HG02943 (cell line): ENCODE data around the gene IKZF1.

Experiments
- ATAC-seq: cut with Tn5 transposase; IDR thresholded peaks from one replicate; pipeline ENCODE4 v1.9.1; 2021; ENCODE audit warnings: mild to moderate bottlenecking, low read depth, moderate library complexity; ENCODE audit not compliant: unreplicated experiment

IKZF1 gene

DNA sequence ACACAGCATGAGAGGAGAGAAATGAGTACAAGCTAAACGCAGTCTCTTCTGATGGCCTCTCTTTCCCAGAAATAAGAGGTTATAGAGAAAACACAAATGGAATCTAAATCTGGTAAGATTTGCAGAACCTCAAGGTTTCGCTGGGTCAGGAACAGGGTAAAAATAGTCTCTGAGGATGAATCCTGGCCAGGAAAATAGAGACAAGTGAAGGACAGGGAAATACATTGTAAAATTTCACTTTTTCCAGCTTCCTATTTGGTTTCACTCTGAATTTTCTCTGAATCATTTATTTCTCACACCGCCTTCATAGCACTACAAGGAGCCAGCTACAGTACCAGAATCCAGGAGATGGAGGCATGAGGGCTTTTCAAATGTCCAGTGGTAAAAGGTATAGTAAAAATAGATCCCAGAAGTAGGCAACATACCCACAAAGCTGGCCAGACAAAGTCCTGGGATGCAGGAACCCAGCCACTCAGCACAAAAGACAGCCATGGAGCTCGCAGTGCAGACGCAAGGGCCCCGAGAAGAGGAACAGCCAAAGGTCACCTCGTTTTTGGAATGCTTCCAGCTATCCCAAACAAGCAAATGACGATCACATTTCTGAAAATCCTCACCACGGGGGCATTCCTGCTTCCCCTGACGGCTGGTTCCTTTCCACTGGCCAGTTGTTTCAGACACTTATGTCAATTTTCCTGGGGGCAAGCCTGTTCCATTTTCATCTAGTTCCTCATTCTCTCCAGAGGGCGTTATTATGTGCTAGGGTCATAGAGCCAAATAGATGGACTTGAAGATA is 21.5 kb upstream of the IKZF1 start:
- ATAC-seq = no peak

DNA sequence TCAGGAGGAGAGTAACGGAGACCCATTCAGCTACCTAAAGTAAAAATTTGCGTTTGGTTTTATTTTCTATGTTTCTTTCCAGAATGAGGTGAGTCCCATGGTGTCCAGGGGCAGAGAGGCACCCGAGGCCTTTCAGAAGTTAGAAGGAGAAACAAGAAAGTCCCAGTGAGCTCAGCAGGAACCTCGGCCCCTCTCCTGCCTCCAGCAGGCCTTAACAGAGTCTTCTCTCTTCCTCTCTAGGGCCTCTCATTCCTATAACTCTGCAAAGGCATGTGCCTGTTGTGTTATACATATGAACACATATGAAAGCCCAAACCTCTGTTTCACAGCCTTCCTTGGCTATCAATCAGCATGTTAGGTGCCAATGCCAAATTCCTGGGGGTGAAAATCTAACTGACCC is 20.8 kb upstream of the IKZF1 start:
- ATAC-seq = no peak

DNA sequence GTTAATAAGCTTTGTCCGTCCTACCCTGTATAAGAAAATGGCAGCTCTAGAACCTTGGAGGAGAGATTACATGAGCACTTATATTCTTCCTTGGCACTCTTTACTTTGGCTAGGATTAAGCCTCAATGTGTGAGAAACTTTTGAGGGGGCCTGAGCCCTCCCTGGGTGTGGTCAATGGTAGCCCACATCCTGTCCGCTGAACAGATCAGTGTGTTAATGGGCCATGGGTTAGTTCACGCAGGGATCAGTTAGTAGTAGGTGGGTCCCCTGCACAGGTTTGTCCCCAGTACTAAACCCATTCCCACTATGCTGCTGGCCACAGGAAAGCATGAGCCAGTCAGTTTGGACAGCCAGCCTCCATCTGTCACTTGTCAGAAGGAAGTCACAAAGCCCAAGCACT is 20.2 kb upstream of the IKZF1 start:
- ATAC-seq = no peak

DNA sequence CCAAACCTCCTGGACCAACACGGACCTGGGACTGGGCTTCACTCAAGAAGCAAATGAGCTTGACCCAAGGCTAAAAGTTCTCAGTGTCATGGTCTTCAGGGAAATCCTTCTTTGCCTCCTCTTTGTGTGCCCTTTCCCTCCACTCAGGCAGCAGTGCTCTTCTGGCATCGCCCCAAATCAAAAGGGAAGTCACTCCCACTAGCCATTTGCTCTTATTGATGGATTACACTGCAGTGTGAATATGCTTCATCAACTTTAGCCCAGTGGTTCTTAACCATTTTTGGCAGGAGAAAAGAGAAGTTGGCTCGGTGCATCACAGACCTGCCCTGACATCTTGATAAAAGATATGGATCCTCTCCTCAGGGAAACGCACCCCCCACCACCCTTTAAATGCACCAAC is 19.2 kb upstream of the IKZF1 start:
- ATAC-seq = no peak

DNA sequence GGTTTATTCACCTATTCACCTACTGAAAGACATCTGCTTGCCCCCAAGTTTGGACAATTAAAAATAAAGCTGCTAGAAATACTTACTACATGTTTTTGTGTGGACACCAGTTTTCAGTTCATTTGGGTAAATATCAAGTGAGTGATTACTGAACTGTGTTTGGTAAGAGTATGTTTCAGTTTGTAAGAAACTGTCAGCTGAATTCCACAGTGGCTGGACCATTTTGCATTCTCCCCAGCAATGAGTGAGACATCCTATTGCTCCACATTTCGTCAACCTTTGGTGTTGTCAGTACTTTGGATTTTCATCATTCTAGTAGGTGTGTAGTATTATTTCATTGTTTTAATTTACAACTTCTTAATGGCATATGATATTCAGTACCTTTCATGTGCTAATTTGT is 17.4 kb upstream of the IKZF1 start:
- ATAC-seq = no peak

DNA sequence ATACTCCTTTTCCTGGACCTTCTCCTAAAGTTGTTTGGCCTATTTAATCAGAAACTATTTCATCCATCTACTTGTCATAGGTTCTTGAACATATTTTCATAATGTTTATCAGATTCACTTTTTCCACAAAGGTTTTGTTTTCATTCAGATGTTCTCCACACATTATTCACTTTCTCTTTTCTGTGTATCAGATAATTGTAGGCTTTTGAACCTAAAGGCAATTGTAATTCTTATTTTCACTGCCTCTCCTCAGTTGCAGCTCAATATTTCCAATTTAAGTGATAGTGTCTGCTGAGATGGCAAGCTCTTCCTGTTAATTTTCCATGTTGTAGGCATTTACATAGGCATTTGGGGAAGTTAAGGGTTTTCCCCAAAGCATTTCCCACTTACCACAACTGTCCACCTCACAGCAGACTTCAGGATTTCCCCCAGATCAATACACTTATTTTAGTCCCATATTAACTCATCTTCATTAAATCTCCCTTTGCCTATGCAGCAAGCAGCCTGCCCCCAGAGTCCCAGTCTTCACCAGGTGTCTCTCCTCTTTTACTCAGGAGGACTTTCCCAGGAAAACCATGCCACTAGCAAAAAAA is 12.3 kb upstream of the IKZF1 start:
- no peak for ATAC-seq

DNA sequence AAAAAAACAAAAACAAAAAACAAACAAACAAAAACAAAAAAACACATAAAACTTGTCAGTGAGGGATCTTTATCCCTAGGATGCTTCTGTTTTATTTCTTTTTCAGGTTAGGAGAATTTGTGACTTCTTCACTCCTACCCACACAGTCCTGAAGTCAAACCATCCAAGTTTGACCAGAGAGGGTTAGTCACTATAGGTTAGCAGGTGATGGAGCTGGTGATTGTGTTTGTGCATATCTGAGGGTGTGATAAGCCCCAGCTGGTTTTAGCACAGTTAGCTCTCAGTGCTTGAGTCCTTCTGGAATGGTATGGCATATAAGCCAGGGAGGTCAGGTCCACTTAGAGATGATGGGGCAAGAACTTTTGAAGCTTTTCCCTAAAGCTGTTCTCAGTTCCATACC is 11.8 kb upstream of the IKZF1 start:
- ATAC-seq = no peak

DNA sequence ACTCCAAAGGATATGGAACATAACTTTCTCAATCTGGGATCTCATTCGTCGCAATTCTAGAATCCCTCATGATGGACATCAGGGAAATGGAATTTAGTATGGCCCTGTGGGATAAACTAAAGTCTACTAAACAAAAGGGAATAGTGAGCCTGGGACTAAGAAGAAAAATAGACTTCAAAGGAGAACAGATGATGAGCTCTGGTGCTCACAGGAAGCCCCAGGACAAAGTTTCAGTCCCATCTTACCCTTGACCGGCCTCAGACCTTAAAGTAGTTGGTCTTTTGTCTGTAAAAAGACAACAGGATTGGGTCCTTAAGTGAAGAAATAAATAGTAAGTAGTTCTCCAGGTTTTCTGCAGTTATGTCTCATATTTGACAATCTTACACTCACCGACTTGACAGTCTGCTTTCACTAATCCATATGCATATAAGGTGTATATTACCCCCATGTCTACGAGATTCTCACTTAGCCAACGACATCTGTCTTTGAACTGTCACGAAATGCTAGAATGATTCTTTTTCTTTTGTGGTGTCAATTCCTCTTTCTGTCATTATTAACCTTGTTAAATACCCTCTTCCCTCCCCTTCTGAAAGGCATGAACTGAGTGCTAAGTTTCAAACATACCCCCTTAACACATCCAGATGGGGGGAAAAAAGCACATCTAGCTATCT is 10.9 kb upstream of the IKZF1 start:
- peak; percentile 64 for ATAC-seq

DNA sequence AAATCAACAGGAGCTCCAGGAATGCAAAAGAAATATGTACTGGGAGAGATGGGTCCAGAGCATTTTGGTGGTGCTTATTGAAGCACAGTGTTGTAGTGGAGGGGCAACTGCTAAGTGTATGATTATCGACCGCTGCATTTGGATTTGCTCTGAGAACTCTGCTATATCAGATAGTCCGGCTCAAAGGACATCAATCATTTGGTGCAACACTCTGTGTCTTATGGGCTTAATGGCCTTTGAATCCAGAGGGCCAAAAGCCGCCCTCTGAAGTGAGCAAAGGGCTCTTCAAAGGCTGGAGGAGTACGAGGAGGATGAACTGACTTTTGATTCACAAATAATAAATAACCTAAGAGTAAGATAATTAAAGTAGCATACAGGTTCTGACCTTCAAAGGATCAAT is 9.4 kb upstream of the IKZF1 start:
- no peak for ATAC-seq

DNA sequence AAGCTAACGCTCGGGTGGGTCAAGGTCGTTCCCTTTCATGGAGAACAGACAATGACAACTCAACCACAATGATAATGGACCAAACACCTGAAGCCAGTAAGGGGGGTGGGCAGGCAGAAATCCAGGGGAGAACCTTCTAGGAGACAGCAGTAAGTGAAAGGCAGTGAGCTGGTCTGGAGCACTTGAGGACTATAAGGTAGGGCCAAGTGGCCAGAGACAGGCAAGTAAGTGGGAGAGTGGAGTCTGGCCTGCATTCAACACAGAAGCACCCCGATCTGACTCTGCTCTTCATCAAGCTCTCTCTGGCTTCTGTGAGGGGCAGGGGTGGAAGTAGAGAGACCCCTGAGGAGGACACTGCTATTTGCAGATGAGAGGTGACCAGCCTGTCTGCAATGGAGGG is 7.7 kb upstream of the IKZF1 start:
- no peak for ATAC-seq

DNA sequence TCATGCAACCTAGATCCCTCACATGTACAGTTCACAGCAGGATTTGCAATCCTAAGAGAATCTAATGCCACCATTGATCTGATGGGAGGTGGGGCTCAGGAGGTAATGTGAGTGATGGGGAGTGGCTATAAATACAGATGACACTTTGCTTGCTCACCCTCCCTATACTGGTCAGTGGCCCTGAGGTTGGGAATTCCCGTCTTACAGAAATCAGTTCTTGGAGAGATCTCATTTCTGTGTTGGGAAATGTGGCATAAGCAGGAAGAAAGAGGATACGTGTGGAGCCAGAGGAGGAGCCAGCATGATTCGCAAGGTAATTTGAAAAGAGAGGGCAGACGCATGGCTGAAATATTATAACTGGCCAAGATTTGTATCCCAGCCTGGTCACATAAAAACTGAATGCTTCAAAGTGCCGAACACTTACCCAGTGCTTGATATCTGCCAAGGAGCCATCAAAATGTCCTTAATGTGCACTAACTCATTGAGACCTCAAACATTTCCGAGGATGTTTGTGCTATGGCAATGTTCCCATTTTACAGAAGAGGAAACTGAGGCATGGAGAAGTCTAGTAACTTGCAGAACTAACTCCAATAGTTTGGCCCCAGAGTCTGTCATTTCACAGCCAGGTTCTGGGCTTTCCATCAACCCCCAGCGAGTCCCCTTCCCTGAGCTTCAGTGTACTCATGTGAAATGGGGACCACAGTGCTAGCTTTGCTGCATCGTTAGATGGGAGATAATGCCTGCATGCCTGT is 5.5 kb upstream of the IKZF1 start:
- ATAC-seq = no peak

DNA sequence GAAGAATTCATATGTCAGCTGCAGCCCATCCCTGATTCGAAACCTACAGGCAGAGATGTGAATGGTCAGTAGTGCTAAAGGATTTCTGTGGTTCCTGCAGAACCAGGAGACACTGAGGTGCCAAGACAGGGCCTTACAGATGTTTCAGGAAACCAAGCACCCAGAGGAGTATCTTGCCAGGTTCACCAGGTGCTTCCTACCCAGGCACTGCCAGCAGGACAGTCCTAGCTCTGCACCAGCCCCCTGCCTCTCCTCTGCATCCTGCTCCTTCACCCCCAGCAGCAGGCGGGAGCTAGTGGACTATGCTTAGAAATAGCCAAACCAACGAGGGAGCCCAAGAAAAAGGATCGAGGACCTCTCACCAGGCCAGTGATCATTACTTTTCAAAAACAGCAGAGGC is 4.2 kb upstream of the IKZF1 start:
- ATAC-seq = no peak

DNA sequence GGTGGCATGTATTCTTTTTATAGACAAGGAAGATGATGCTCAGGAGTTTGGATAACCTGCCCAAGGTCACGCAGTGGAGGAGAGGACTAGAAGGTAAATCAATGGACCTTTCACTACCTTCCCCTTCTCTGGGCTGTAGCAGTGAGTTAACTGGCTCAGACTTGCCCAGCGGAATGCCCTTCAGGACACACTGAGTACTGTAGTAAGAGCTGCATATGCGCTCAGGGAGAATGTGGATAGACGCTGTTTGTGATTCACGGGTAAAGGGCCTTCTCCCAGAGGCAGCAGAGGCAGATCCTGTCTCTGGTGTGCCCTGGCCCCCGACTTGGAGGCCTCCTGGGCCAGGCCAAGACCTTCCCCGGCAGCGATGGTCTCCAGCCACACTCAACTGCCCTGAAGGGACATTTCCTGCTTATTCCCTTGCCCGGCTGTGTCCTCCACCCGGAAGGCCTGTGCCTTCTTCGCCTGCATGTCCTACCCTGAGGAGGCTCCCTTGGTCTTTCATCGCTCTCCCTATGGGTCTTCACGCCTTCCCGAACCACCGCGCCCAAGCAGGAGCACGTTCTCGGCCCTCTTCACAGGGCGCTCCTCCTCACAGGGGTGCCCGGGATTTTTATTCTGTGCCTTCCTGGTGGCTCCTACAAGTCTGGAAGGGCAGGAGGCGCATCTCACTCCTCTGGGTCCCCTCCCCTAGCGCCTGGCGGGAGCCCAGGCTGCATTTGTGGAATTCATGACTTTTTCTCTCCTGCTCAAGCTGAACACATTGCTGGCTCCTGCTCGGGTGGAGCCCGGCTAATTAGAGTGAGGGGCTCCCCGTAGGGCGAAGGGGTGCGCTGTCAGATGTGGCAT is 1.8 kb upstream of the IKZF1 start:
- no peak for ATAC-seq

DNA sequence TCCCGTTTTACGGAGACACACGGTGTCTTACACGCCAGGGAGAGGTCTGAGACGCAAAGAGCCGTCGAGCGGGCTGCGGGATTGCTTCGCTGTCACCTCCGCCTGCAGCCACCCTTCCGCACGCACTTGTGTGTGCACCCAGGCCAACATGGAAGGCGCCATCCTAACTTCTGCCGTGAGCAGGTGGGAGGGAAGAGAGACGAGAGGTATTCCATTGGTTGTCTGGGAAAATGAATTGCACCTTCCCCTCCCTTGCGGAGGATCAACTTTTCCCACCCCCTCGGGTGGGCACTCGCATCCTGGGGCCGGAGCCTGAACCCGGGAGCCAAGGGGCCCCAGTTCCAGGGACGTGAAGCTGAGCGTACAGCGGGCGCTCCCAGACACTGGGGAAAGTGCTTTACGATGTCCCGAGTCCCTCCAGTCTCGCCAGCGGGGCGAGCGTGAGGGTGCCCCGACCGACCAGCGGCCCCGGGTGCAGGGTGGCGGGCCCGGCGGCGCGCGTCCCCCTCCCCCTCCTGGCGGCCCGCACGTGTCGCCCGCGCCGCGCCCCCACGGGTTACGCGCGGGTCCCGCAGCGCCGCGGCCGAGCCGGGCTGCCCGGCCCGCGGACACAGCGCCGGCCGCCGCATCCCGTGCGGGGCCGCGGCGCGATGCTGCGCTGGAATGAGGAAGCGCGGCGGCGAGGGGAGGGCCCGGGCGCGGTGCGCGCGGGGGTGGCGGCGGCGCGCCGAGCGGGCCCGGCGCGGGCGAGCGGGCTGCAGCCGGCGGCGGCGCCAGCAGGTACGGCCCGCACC is 984 bp upstream of the IKZF1 start:
- ATAC-seq = peak; percentile 10

DNA sequence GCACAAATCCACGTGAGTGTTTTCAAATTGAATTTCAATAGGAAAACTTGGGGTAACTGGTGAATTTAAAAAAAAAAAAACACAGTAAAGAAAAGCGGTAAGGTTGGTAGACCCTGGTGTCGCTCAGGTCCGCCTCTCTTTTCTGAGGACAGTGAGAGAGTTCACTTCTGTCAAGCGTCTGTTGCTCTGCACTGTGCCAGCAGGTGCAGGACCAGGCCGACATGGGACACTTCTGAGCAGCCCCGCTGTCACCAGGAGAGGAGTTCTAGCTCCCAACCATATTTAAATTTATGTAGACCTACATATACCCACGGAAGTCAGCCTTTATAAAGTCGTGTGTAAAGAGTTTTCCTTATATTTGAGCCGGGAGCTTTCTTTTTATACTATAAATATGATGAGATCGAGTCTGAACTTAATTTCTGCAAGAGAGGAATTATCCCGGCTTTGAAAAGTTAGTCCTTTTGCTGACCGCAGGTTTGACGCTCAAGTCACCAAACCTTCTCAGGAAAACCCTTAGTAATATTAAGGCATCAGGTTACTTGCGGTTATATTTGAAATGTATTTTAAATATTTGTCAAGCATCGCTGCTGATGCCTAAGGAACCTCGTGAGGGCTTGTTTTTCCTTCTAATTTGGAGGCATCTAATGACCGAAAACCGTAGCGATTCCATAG is 531 bp downstream of the IKZF1 start:
- ATAC-seq = peak; percentile 41

DNA sequence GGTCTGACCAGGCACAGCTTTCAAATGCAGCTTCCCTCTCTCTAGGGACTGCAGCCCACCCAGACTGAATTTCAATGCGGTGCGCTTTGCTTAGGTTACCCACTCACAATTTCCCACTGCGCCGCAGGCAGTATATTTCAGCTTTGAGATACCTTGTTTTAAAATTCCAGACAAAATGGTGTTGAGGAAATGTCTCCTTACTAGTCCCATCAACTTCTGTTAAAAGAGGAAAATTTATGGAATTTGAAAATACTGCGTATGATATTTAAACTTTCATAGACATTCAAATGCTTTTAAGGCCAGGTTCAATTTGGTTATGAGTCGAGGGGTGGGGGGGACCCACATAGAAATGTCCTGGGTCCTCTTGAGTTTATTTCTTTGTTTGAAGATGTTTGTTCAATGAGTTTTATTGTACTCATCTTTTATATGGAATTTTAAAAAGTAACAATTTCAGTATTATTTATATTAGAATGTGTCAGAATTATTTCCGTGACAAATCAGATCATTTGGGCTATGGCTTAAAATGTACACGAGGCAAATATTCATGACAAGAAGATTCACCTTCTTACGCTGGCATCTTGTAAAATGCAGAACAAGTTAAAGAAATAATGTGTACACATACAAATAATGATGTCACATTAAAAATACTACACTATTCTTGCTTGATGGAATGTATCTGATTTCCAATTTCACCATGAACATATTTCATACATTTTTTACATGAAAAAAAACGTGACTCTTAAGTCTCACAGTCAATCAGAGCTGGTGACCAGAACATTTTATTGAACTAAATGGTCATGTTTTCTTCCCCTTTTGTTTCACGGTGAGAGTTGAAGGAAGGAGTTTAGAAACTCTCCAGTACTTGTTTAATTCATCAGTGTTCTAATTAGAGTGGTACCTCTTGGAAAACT is 1.3 kb downstream of the IKZF1 start:
- no peak for ATAC-seq

DNA sequence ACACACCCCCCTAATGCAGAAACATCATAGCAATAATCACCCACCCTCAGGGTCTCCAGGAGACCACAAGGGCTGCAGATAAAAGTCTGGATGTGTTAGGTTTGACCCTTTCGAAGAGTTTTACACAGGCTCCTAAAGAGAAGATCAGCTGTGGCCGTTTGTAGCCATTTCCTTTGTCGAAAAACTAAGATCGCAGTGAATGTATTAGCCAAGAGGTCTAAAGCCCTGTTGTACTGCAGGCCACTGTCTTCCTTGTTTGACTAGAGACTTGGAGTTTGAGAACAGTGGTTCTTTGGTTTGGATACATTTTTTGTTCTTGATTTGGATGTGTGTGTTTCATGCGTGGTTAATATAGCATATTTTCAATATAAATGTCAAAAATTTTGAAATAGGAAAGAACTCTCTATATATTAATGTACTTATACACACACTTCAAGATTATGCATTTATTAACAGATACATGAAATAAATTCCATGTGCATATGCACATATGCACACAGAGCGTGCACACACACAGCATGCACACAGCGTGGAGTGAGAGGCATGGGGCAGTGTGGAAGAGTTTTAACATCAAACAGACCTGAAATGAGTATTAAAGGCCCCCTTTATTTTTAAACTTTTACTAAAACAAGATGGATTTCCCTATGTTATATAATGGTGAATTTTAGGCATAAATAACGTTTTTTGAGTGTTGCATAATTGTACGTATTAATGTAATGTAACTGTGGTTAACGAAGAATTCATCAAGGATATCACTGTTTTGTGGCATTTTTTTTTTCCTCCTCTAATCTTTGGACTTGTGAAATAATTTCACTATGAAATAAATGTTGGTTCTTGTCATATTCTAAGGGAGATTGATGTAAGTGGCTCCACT is 2.2 kb downstream of the IKZF1 start:
- ATAC-seq = no peak
